ENCODE results near the gene RCVRN. TPM values are rescaled to one million over a fixed set of nuclear protein-coding genes. Genes with fewer than 3 reads are reported as not detected.

RCVRN gene
- total and polyA plus RNA-seq, 2 of the 8 experiments (the other 6 are each of a cell fraction or from before 2014, with no cell fraction given) = not detected

DNA sequence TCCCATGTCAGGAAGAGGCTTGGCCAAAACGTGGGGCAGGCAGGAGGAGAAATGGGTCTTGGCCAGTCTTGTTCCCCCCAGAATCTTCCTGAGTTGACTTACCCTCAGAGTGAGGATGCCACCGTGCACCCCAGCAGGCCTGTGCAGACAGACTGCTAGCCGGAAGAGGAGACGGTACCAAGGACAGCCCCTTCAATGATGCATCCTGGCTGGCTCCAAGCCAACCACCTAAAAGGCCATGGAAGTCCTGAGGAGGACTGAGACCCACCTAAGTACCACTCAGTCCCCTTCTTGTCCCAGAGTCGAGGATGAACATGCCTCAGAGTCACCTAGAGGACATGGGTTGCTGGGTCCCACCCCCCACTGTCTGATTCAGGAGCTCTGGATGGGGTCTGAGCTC lies 46.7 kb upstream of the RCVRN start (continued):
- TF ChIP-seq, protein P1, sequence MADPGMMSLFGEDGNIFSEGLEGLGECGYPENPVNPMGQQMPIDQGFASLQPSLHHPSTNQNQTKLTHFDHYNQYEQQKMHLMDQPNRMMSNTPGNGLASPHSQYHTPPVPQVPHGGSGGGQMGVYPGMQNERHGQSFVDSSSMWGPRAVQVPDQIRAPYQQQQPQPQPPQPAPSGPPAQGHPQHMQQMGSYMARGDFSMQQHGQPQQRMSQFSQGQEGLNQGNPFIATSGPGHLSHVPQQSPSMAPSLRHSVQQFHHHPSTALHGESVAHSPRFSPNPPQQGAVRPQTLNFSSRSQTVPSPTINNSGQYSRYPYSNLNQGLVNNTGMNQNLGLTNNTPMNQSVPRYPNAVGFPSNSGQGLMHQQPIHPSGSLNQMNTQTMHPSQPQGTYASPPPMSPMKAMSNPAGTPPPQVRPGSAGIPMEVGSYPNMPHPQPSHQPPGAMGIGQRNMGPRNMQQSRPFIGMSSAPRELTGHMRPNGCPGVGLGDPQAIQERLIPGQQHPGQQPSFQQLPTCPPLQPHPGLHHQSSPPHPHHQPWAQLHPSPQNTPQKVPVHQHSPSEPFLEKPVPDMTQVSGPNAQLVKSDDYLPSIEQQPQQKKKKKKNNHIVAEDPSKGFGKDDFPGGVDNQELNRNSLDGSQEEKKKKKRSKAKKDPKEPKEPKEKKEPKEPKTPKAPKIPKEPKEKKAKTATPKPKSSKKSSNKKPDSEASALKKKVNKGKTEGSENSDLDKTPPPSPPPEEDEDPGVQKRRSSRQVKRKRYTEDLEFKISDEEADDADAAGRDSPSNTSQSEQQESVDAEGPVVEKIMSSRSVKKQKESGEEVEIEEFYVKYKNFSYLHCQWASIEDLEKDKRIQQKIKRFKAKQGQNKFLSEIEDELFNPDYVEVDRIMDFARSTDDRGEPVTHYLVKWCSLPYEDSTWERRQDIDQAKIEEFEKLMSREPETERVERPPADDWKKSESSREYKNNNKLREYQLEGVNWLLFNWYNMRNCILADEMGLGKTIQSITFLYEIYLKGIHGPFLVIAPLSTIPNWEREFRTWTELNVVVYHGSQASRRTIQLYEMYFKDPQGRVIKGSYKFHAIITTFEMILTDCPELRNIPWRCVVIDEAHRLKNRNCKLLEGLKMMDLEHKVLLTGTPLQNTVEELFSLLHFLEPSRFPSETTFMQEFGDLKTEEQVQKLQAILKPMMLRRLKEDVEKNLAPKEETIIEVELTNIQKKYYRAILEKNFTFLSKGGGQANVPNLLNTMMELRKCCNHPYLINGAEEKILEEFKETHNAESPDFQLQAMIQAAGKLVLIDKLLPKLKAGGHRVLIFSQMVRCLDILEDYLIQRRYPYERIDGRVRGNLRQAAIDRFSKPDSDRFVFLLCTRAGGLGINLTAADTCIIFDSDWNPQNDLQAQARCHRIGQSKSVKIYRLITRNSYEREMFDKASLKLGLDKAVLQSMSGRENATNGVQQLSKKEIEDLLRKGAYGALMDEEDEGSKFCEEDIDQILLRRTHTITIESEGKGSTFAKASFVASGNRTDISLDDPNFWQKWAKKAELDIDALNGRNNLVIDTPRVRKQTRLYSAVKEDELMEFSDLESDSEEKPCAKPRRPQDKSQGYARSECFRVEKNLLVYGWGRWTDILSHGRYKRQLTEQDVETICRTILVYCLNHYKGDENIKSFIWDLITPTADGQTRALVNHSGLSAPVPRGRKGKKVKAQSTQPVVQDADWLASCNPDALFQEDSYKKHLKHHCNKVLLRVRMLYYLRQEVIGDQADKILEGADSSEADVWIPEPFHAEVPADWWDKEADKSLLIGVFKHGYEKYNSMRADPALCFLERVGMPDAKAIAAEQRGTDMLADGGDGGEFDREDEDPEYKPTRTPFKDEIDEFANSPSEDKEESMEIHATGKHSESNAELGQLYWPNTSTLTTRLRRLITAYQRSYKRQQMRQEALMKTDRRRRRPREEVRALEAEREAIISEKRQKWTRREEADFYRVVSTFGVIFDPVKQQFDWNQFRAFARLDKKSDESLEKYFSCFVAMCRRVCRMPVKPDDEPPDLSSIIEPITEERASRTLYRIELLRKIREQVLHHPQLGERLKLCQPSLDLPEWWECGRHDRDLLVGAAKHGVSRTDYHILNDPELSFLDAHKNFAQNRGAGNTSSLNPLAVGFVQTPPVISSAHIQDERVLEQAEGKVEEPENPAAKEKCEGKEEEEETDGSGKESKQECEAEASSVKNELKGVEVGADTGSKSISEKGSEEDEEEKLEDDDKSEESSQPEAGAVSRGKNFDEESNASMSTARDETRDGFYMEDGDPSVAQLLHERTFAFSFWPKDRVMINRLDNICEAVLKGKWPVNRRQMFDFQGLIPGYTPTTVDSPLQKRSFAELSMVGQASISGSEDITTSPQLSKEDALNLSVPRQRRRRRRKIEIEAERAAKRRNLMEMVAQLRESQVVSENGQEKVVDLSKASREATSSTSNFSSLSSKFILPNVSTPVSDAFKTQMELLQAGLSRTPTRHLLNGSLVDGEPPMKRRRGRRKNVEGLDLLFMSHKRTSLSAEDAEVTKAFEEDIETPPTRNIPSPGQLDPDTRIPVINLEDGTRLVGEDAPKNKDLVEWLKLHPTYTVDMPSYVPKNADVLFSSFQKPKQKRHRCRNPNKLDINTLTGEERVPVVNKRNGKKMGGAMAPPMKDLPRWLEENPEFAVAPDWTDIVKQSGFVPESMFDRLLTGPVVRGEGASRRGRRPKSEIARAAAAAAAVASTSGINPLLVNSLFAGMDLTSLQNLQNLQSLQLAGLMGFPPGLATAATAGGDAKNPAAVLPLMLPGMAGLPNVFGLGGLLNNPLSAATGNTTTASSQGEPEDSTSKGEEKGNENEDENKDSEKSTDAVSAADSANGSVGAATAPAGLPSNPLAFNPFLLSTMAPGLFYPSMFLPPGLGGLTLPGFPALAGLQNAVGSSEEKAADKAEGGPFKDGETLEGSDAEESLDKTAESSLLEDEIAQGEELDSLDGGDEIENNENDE (IDR thresholded peaks at IDR 0.05; ENCODE audit: insufficient replicate concordance, low read length) = no peak
- no peak for TF ChIP-seq SP4 (IDR thresholded peaks at IDR 0.05; ENCODE audit: low read length)
- TF ChIP-seq RNF2 (IDR thresholded peaks at IDR 0.05; ENCODE audit: borderline replicate concordance, low read depth, low read length, missing control alignments, poor library complexity, severe bottlenecking) = no peak
- TF ChIP-seq PHF8 (conservative IDR thresholded peaks at IDR 0.05; ENCODE audit: low read depth, low read length) = no peak

All from H1 (cell line).